GM18907 (cell line): Measurements from ENCODE around the gene CRYZL1.
A peak's percentile ranks its signal among the peaks of the same experiment; 100 is the strongest.

Experiments
- ATAC-seq: cut with Tn5 transposase; IDR thresholded peaks from one replicate; pipeline ENCODE4 v1.9.1; 2021; ENCODE audit warnings: mild to moderate bottlenecking, moderate library complexity; ENCODE audit not compliant: unreplicated experiment

CRYZL1 gene

GRCh38 chr21:33542640-33543504, 98.7 kb downstream of the CRYZL1 start, which contains the start of gene SON:
Gene SON, plus strand, starts transcription at chr21:33543038. Its CDS starts 55 bp downstream, at chr21:33543093.
- peak; percentile 94 for ATAC-seq

- peak; percentile 60 for ATAC-seq
Measured at GRCh38 chr21:33541756-33542639, 99.5 kb downstream of the CRYZL1 start, which contains the start of gene GART. Gene GART, minus strand, starts transcription at chr21:33542117. Its CDS starts 2,802 bp downstream, at chr21:33539315.

- ATAC-seq: no peak
Measured at GRCh38 chr21:33541105-33541711, 100.3 kb downstream of the CRYZL1 start.

- ATAC-seq: no peak
Measured at GRCh38 chr21:33540711-33541104, 100.8 kb downstream of the CRYZL1 start.

- no peak for ATAC-seq
Measured at GRCh38 chr21:33539616-33540015, 101.9 kb downstream of the CRYZL1 start.
